GM18505 (cell line): Measurements from ENCODE around the gene NDST4.

Experiments used
- ATAC-seq: cut with Tn5 transposase; IDR thresholded peaks from one replicate; pipeline ENCODE4 v1.9.1; 2021; ENCODE audit not compliant: unreplicated experiment
- POLR2A ChIP-seq: IDR thresholded peaks from 4 replicates; pipeline ENCODE4 v1.6.1; 2011; ENCODE audit warnings: borderline replicate concordance; ENCODE audit not compliant: insufficient read depth, insufficient read length; ENCODE audit errors: extremely low read depth

Gene NDST4

GRCh38 chr4:115113506-115114106 lies at the start of gene NDST4:
Gene NDST4, minus strand, starts transcription at chr4:115113620. Its CDS starts 36,584 bp downstream, at chr4:115077036.
- no peak for TF ChIP-seq POLR2A
- no peak for ATAC-seq

GRCh38 chr4:115159141-115159540 lies 45.7 kb upstream of the NDST4 start:
- ATAC-seq, result no peak
- no peak for TF ChIP-seq POLR2A

GRCh38 chr4:115158296-115158695 lies 44.9 kb upstream of the NDST4 start:
- TF ChIP-seq POLR2A, result no peak
- no peak for ATAC-seq

- no peak for ATAC-seq
- TF ChIP-seq POLR2A, result no peak
These were observed 41.4 kb upstream of the NDST4 start for GRCh38 chr4:115154826-115155225.

GRCh38 chr4:115152965-115153364 lies 39.5 kb upstream of the NDST4 start:
- ATAC-seq, result no peak
- TF ChIP-seq POLR2A, result no peak

GRCh38 chr4:115152081-115152480 lies 38.7 kb upstream of the NDST4 start:
- no peak for TF ChIP-seq POLR2A
- no peak for ATAC-seq

GRCh38 chr4:115149106-115149505 lies 35.7 kb upstream of the NDST4 start:
- no peak for ATAC-seq
- no peak for TF ChIP-seq POLR2A

- no peak for TF ChIP-seq POLR2A
- no peak for ATAC-seq
These were observed 32.2 kb upstream of the NDST4 start for GRCh38 chr4:115145393-115146160.

- no peak for TF ChIP-seq POLR2A
- ATAC-seq, result no peak
These were observed 14.6 kb upstream of the NDST4 start for GRCh38 chr4:115128037-115128436.

GRCh38 chr4:115126491-115126890 lies 13.1 kb upstream of the NDST4 start:
- TF ChIP-seq POLR2A, result no peak
- no peak for ATAC-seq

- TF ChIP-seq POLR2A, result no peak
- no peak for ATAC-seq
These were observed 8.1 kb upstream of the NDST4 start for GRCh38 chr4:115121351-115122043.

GRCh38 chr4:115119804-115120352 lies 6.5 kb upstream of the NDST4 start:
- ATAC-seq, result no peak
- no peak for TF ChIP-seq POLR2A

- no peak for TF ChIP-seq POLR2A
- ATAC-seq, result no peak
These were observed 4.2 kb upstream of the NDST4 start for GRCh38 chr4:115117651-115118050.
